NT2/D1 (cell line): ENCODE data around the gene TMA7B.
A peak's percentile ranks its signal among the peaks of the same experiment; 100 is the strongest.

ENCODE experiments used
- DNase-seq: peaks from one replicate; pipeline ENCODE4 v3.0.0-alpha.2; 2011; ENCODE audit warnings: low read depth, low spot score
- H3K27me3 ChIP-seq: 2 replicates; pipeline ENCODE4 v1.6.0; 2011; ENCODE audit warnings: mild to moderate bottlenecking; ENCODE audit not compliant: insufficient read length, insufficient read depth
- H3K36me3 ChIP-seq: 2 replicates; pipeline ENCODE4 v1.6.1; 2011; ENCODE audit warnings: mild to moderate bottlenecking, low read length, mixed read lengths; ENCODE audit not compliant: insufficient read depth, insufficient read length
- H3K4me1 ChIP-seq: 2 replicates; pipeline ENCODE4 v1.5.1; 2011; ENCODE audit not compliant: insufficient read depth, insufficient read length
- H3K4me3 ChIP-seq: 2 replicates; pipeline ENCODE4 v1.5.1; 2011; ENCODE audit warnings: low read depth; ENCODE audit not compliant: insufficient read length
- H3K9ac ChIP-seq: 2 replicates; pipeline ENCODE4 v1.6.0; 2011; ENCODE audit warnings: low read depth; ENCODE audit not compliant: insufficient read length
- H3K9me3 ChIP-seq: 2 replicates; pipeline ENCODE4 v1.5.1; 2011; ENCODE audit warnings: mild to moderate bottlenecking, low read length; ENCODE audit not compliant: insufficient read depth
- SUZ12 ChIP-seq: IDR thresholded peaks from 2 replicates; pipeline ENCODE4 v1.6.1; 2011; ENCODE audit not compliant: insufficient read length, insufficient read depth; ENCODE audit errors: extremely low read depth
- YY1 ChIP-seq: IDR thresholded peaks from 2 replicates; pipeline ENCODE4 v1.6.1; 2011; ENCODE audit not compliant: insufficient read length, insufficient read depth
- ZNF274 ChIP-seq: IDR thresholded peaks from 2 replicates; pipeline ENCODE4 v1.6.1; 2011; ENCODE audit warnings: mild to moderate bottlenecking, low read depth, low read length

TMA7B gene

DNA sequence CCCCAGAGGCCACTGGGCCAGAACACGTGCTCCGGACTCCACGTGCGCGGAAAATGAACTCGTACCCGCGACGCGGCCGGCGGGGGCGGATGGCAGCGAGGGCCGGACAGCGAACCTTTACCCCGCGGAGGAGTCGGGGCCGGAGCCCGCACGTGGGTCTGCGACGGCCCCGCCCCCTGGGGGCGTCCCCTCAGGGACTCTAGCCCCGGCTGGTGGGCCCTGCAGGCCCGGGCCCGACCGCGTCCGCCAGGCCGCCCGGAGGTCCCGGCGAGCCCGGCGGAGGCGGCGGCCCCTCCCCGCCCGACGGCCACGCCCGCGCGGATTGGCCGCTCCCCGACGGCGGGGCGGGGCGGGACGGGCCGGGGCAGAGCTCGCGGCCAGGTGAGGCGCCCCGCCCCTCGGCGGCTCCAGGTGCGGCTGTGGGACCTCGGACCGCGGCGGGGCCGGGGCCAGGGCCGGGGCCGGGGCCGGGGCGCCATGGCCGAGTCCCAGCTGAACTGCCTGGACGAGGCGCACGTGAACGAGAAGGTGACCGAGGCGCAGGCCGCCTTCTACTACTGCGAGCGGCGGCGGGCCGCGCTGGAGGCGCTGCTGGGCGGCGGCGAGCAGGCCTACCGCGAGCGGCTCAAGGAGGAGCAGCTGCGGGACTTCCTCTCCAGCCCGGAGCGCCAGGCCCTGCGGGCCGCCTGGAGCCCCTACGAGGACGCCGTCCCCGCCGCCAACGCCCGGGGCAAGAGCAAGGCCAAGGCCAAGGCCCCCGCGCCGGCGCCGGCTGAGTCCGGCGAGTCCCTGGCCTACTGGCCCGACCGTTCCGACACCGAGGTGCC lies 34.6 kb downstream of the TMA7B start, which contains the start of gene FAM83F:
TSS of gene FAM83F (plus strand) at position 389 of the 827 bp plus-strand sequence. CDS start at position 478, 89 bp downstream.
- H3K4me3 ChIP-seq: peak within 1 kb of the TSS; percentile 58
- no peak for DNase-seq
- H3K27me3 ChIP-seq: peaks cover 61% of the 10 kb centered on the region
- no peaks in the 10 kb centered on the region for H3K36me3 ChIP-seq
- H3K9ac ChIP-seq: peak within 1 kb of the TSS; percentile 70
- H3K4me1 ChIP-seq: peaks cover 19% of the 10 kb centered on the region
- H3K9me3 ChIP-seq: no peaks in the 10 kb centered on the region
- TF ChIP-seq SUZ12: no peak
- no peak for TF ChIP-seq ZNF274
- no peak for TF ChIP-seq YY1

- peaks cover 19% of the 10 kb centered on the region for H3K4me1 ChIP-seq
- no peak for DNase-seq
- H3K4me3 ChIP-seq: peak overlapping the region; percentile 58
- no peak for TF ChIP-seq ZNF274
- TF ChIP-seq SUZ12: no peak
- TF ChIP-seq YY1: no peak
- peak overlapping the region; percentile 70 for H3K9ac ChIP-seq
- H3K9me3 ChIP-seq: no peaks in the 10 kb centered on the region
- peaks cover 55% of the 10 kb centered on the region for H3K27me3 ChIP-seq
- H3K36me3 ChIP-seq: no peaks in the 10 kb centered on the region
Observed at GRCh38 chr22:39995393-39996252, 35.4 kb downstream of the TMA7B start.

- no peaks in the 10 kb centered on the region for H3K36me3 ChIP-seq
- peaks cover 44% of the 10 kb centered on the region for H3K27me3 ChIP-seq
- no peak overlapping the region for H3K9ac ChIP-seq
- TF ChIP-seq YY1 (no peak), SUZ12 (no peak), ZNF274 (no peak)
- no peaks in the 10 kb centered on the region for H3K9me3 ChIP-seq
- no peak overlapping the region for H3K4me3 ChIP-seq
- no peak for DNase-seq
- peaks cover 25% of the 10 kb centered on the region for H3K4me1 ChIP-seq
Observed at GRCh38 chr22:39996732-39997131, 36.5 kb downstream of the TMA7B start.

- Histone ChIP-seq H3K9ac (no peak overlapping the region), H3K27me3 (peaks cover 38% of the 10 kb centered on the region), H3K9me3 (no peaks in the 10 kb centered on the region), H3K36me3 (no peaks in the 10 kb centered on the region), H3K4me3 (no peak overlapping the region), H3K4me1 (peaks cover 29% of the 10 kb centered on the region)
- TF ChIP-seq YY1 (no peak), ZNF274 (no peak), SUZ12 (no peak)
- no peak for DNase-seq
Observed at GRCh38 chr22:39997421-39997820, 37.2 kb downstream of the TMA7B start.

DNA sequence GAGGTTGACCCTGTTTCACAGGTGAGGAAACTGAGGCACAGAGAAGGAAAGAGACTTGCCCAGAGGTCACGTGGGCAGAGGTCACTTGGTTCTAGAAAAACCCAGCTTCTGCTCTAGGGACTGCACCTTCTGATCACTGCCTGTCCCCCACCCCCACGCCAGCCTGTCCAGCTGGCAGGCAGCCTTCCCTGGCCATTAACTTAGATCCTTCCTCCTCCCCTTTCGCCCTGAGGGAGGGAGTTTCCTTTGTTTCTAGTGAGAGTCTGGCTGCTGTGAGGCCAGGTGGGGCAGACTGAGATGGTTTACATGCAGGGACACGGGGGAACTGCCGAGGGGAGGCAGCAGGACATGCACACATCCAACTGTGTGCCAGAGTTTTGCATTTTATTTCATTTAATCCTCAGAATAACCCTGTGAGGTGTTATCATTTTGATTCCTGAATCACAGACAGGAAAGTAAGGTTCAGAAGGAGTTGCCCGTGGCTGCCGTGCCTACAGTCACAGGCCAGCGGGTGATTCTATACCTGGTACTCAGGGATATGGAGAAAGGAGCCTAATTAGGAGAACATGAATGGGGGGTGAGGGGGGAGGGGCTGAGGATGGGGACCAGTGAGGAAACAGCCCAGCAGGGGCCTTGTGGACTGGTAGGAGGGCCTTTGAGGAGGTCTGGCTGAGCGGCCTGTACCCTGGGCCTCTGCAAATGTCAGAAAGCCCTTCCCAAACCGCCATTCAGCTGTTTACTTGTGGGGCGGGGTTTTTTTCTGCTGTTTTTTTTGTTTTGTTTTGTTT lies 37.9 kb downstream of the TMA7B start:
- TF ChIP-seq SUZ12 (no peak), YY1 (no peak), ZNF274 (no peak)
- DNase-seq: peak; percentile 57
- Histone ChIP-seq H3K4me3 (no peak overlapping the region), H3K9me3 (no peaks in the 10 kb centered on the region), H3K27me3 (peaks cover 32% of the 10 kb centered on the region), H3K9ac (no peak overlapping the region), H3K4me1 (peaks cover 35% of the 10 kb centered on the region), H3K36me3 (no peaks in the 10 kb centered on the region)

- Histone ChIP-seq H3K36me3 (no peaks in the 10 kb centered on the region), H3K4me3 (no peak overlapping the region), H3K9ac (peak overlapping the region; percentile 70), H3K27me3 (peaks cover 21% of the 10 kb centered on the region), H3K4me1 (peaks cover 38% of the 10 kb centered on the region), H3K9me3 (no peaks in the 10 kb centered on the region)
- DNase-seq: no peak
- TF ChIP-seq ZNF274: no peak
- no peak for TF ChIP-seq YY1
- no peak for TF ChIP-seq SUZ12
Observed at GRCh38 chr22:39999144-39999757, 39.1 kb downstream of the TMA7B start.
